Choroid plexus epithelial cell (primary cell): ENCODE data around the gene VILL.

Experiments used
- DNase-seq: peaks from one replicate; pipeline ENCODE4 v3.0.0-alpha.2; 2010; ENCODE audit warnings: low read depth
- H3K4me3 ChIP-seq: 2 replicates; pipeline ENCODE4 v1.5.1; 2011; ENCODE audit warnings: low read depth, mild to moderate bottlenecking, control low read depth, low read length, moderate library complexity
- CTCF ChIP-seq: conservative IDR thresholded peaks from 2 replicates; pipeline ENCODE4 v1.5.1; 2011; ENCODE audit warnings: low read depth, mild to moderate bottlenecking, control low read depth, inconsistent platforms, low read length, moderate library complexity

VILL gene

DNA sequence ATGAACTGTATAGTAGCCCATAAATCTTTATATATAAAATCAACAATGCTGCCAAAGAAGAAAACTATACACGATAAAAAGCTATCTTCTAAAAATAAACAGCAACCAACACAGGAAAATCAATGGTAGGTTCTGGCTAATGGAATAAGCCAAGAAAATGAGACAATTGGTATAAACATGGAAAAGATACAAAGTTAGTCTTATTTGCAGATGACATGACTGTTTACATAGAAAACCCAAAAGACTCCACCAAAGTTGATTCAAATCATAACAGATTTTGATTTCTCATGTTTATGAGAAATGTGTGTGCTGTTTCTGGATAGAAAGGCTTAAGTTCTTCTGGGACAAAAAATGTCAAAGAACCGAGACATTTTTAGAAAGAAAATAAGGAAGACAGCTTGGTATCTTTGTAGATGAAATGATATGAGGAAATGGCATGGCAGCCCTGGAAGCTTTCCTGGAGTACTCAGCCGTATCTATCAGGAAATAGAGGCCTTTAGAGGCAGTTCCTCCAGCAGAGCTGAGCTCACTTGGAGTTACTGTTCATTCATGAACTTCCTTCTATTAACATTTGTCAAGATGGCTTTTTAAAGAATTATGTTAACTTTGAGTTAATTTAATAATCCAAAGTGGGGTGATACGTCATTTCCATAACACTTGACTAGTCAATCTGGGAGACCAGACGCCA lies 36.7 kb upstream of the VILL start:
- TF ChIP-seq CTCF, result no peak
- no peak overlapping the region for H3K4me3 ChIP-seq
- no peak for DNase-seq

DNA sequence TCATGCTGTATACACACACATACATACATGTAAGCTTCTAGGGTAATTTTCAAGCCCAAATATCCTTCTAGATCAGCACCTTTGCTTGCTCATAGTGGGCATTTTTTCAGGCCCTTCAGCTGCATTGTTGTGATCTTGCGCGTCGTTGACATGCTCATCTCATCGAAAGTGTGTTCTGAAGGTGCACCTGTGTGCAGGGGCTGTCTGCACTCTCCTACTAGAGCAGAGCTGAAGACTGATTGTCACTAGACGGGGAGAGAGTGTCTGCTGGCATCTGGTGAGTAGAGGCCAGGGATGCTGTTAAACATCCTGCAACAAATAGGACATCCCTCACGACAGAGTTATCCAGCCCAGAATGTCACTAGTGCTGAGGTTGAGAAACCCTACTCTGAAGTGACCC lies 35.7 kb upstream of the VILL start:
- no peak for TF ChIP-seq CTCF
- no peak for DNase-seq
- H3K4me3 ChIP-seq, result no peak overlapping the region

DNA sequence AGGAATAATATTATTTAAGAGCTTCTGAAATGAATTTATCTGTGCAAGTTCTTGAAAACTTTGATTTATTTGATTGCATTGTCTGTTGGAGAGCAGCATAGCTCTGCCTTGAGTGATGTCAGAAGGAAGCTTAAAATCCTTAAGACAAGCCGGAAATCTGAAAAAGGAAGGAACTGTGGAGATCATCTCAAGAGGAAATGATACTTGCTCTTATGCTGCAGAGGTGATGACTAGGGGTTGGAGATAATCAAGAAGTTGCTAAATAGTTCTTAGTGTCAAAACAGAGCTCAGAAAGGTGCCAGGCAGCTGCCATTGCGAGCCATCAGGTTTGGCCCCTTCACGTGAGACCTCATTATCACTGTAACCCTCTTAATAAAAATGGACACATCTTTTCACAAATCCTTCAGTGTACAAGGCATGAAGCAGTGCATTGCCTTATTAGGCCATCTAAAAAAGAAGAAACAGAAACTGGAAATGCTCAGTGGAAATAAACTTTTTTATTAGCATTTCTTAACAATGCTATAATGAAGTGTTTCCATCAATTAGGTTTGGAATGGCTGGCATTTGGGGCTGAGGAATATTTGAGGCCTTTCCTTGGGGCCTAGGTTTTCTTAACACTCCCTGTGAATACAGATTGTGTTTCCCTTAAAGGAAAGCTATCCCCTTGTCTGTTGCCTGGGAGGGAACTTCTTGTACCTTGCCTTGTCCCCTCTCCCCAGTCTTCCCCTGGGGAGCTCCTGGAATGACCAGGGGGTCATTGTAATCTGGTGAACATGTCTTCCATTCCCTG lies 34.5 kb upstream of the VILL start:
- no peak for TF ChIP-seq CTCF
- no peak overlapping the region for H3K4me3 ChIP-seq
- no peak for DNase-seq

DNA sequence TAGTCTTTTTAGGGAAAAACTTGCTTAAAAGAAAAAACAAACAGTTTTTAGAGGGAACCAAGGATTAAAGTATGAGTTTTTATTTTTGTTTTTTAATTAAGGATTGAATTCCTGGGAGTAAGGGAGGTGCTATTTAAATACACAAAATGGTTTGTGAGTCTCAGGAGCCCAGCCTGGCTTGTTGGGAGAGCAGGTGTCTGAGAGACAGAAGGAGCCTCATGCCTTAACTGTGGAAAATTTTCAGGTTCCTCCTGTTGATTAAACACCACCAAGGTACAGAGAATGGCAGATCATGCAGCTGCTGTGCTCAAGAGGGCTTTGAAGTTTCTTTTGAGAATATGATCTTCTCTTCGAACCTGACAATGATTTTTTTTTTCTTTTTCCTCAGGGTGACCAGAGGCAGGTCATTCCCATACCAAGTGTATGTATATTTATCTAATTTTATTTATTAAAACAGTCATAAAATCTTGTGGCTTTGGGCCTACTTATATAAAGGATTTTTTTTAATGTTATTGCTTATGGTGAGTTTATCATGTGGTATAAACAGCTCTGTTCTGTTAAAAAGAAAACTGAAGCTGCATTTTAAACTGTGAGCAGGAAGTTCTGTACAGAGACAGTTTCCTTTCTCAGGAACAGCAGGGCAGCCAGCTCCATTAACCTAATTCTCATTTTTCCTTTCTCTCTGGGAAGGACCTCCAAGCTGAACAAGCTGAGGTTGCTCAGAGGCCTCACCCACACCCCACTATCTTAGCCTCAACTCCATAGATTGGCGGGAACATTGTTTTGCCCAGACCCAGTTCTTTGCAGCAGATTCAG lies 33.7 kb upstream of the VILL start:
- TF ChIP-seq CTCF, result no peak
- DNase-seq, result no peak
- H3K4me3 ChIP-seq, result no peak overlapping the region

DNA sequence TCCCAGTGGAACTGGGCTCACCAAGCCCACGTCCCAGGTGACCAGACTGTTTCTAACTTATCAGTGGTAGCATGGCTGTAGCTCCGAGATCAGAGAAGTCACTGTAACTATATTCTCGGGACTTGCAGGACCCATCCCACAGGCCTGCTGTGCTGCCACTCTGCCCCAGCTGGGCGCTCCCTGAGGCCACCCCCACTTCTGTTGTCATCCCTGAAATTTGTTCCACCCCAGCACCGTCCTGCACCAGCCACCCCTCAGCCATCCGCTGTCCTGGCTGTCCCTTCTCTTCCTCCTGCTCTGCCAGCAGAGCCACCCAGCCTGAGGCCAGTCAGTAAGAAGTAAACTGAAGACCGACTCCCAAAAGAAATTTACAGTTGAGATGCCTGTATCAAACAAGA lies 33.0 kb upstream of the VILL start:
- TF ChIP-seq CTCF, result no peak
- no peak for DNase-seq
- H3K4me3 ChIP-seq, result no peak overlapping the region

GRCh38 chr3:37961622-37962431 lies 28.8 kb upstream of the VILL start:
- no peak for TF ChIP-seq CTCF
- H3K4me3 ChIP-seq, result no peak overlapping the region
- DNase-seq, result no peak
